HFF-Myc (cell line): ENCODE data around the gene ZNF473.

ENCODE experiments used
- DNase-seq: peaks from one replicate; pipeline ENCODE4 v3.0.0-alpha.2; 2011; ENCODE audit warnings: low read depth; ENCODE audit errors: extremely low read depth
- H3K4me3 ChIP-seq: replicated peaks from 2 replicates; pipeline ENCODE4 v1.5.1; 2011; ENCODE audit warnings: low read depth, mild to moderate bottlenecking, control low read depth, low read length
- CTCF ChIP-seq: IDR thresholded peaks from 2 replicates; pipeline ENCODE4 v1.5.1; 2012; ENCODE audit warnings: mild to moderate bottlenecking, low read depth, low read length, control low read depth; ENCODE audit errors: missing control alignments

ZNF473 gene

DNA sequence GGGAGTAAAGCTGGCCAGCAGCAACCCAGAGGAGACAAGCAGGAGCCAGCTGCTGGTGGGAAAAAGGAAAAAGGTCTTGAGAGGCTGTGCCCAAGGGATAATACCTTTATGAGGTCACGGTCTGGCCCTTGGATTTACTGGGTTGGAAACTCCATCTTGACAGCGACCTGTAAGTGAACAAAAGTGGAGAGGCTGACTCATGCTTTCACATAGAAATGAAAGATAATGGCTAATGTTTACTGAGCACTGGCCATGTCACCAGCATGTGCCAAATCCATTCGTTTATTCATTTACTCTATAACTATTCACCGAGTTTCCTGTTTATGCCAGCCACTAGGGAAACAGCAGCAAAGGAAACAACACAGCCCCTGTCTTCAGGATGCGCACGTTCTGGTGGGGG is 5.3 kb upstream of the ZNF473 start:
- TF ChIP-seq CTCF: no peak
- H3K4me3 ChIP-seq: no peak overlapping the region
- no peak for DNase-seq

- no peak overlapping the region for H3K4me3 ChIP-seq
- DNase-seq: no peak
- no peak for TF ChIP-seq CTCF
These were observed 3.0 kb upstream of the ZNF473 start for GRCh38 chr19:50022823-50023222.

- DNase-seq: no peak
These were observed 1.1 kb upstream of the ZNF473 start for GRCh38 chr19:50024719-50025021.

GRCh38 chr19:50025022-50025793 is 597 bp upstream of the ZNF473 start, which contains the start of gene VRK3:
TSS of gene VRK3 (minus strand) at chr19:50025372. CDS start at chr19:50016162, 9,210 bp downstream.
- TF ChIP-seq CTCF: no peak
- peak; percentile 100 for DNase-seq
- H3K4me3 ChIP-seq: peak within 1 kb of the TSS; percentile 93

More at GRCh38 chr19:50024719-50025021, 1.1 kb upstream of the ZNF473 start:
- peak overlapping the region; percentile 93 for H3K4me3 ChIP-seq
- TF ChIP-seq CTCF: no peak

- no peak for DNase-seq
- TF ChIP-seq CTCF: no peak
- peak overlapping the region; percentile 93 for H3K4me3 ChIP-seq
These were observed 723 bp downstream of the ZNF473 start for GRCh38 chr19:50026550-50026906.

GRCh38 chr19:50030225-50030624 is 4.4 kb downstream of the ZNF473 start:
- TF ChIP-seq CTCF: no peak
- no peak overlapping the region for H3K4me3 ChIP-seq
- no peak for DNase-seq

DNA sequence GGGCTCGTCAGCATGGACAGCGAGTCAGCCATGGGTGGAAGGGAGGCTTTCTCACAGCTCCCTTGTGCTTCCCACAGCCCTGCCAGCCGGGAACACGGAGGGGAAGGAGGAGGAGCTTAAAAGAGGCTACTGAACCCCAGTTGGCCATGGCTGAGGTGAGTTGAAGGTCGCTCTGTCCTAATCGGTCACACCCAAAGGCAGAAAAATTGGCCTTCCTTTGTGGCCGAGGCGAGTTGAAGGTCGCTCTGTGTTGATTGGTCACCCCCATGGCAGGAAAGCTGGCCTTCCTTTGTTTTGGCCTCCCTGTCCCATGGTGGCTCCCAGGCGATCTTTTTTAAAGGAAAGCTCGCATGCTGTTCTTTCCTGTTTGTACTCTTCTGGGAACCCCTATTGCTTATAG is 5.1 kb downstream of the ZNF473 start:
- DNase-seq: no peak
- no peak overlapping the region for H3K4me3 ChIP-seq
- no peak for TF ChIP-seq CTCF
